HT1080 (cell line): ENCODE data around the gene GPR135. TPM values are rescaled to one million over a fixed set of nuclear protein-coding genes. Genes with fewer than 3 reads are reported as not detected.
"Not testable (repeated sequence)": the region's sequence is repeated elsewhere in the genome, so short reads cannot be mapped to it uniquely, and the experiment has no call there.

ENCODE experiments used
- DNase-seq: peaks from one replicate; pipeline ENCODE4 v3.0.0-alpha.2; 2015; ENCODE audit warnings: low read depth
- total RNA-seq: library from RNA; depleted of rRNA; stranded (reverse); fragments of >200 nt; shearing (Covaris generic); gene quantifications from 2 replicates; pipeline ENCODE4 v1.2.3, GENCODE V29; 2014

GPR135 gene
- total RNA-seq, 1 experiment from 2014 or later: 0.84 TPM

- no peak for DNase-seq
Measured at GRCh38 chr14:59475709-59476108, 10.5 kb upstream of the GPR135 start.

- peak; percentile 58 for DNase-seq
Measured at GRCh38 chr14:59474172-59474571, 9.0 kb upstream of the GPR135 start.

GRCh38 chr14:59464486-59465315, 479 bp downstream of the GPR135 start:
- no peak for DNase-seq

GRCh38 chr14:59463787-59464485, 1.2 kb downstream of the GPR135 start:
- no peak for DNase-seq

GRCh38 chr14:59461891-59462290, 3.3 kb downstream of the GPR135 start:
- no peak for DNase-seq

GRCh38 chr14:59460378-59460777, 4.8 kb downstream of the GPR135 start:
- DNase-seq: no peak

- DNase-seq: no peak
Measured at GRCh38 chr14:59458486-59458885, 6.7 kb downstream of the GPR135 start.

GRCh38 chr14:59455411-59455810, 9.8 kb downstream of the GPR135 start:
- no peak for DNase-seq

- DNase-seq: peak; percentile 70
Measured at GRCh38 chr14:59454139-59454538, 11.0 kb downstream of the GPR135 start.

GRCh38 chr14:59451849-59452248, 13.3 kb downstream of the GPR135 start:
- no peak for DNase-seq

GRCh38 chr14:59450716-59451115, 14.5 kb downstream of the GPR135 start:
- no peak for DNase-seq

- DNase-seq: not testable (repeated sequence)
Measured at GRCh38 chr14:59448673-59449072, 16.5 kb downstream of the GPR135 start.

- no peak for DNase-seq
Measured at GRCh38 chr14:59439256-59439965, 25.8 kb downstream of the GPR135 start.

GRCh38 chr14:59438195-59438647, 27.0 kb downstream of the GPR135 start:
- DNase-seq: peak; percentile 68

GRCh38 chr14:59435987-59436386, 29.2 kb downstream of the GPR135 start:
- no peak for DNase-seq

- no peak for DNase-seq
Measured at GRCh38 chr14:59435101-59435500, 30.1 kb downstream of the GPR135 start.

GRCh38 chr14:59429790-59430189, 35.4 kb downstream of the GPR135 start:
- no peak for DNase-seq

GRCh38 chr14:59428581-59429012, 36.6 kb downstream of the GPR135 start:
- DNase-seq: peak; percentile 69

- no peak for DNase-seq
Measured at GRCh38 chr14:59427653-59428580, 37.3 kb downstream of the GPR135 start.

- DNase-seq: peak; percentile 68
Measured at GRCh38 chr14:59425322-59425935, 39.8 kb downstream of the GPR135 start.
